SJSA1 (cell line): ENCODE results near the gene SACS. TPM values are rescaled to one million over a fixed set of nuclear protein-coding genes. Genes with fewer than 3 reads are reported as not detected.
A peak's percentile ranks its signal among the peaks of the same experiment; 100 is the strongest.
"Not testable (repeated sequence)": the region's sequence is repeated elsewhere in the genome, so short reads cannot be mapped to it uniquely, and the experiment has no call there.

Source experiments
- DNase-seq, 2 experiments: peaks; one replicate each; pipeline ENCODE4 v3.0.0-alpha.2; 2015 to 2020; ENCODE audit warnings: low spot score in 2 of 2, low read depth in 1 of 2
- H3K27ac ChIP-seq: fragments of 250-450 bp; sonication (Bioruptor Pico); 2 replicates; pipeline ENCODE4 v1.5.1; 2020; ENCODE audit warnings: mild to moderate bottlenecking, moderate library complexity
- H3K27me3 ChIP-seq: fragments of 250-450 bp; sonication (Bioruptor Pico); replicated peaks from 2 replicates; pipeline ENCODE4 v1.5.1; 2020; ENCODE audit warnings: mild to moderate bottlenecking, moderate library complexity
- H3K36me3 ChIP-seq: fragments of 250-450 bp; sonication (Bioruptor Pico); 2 replicates; pipeline ENCODE4 v1.5.1; 2020; ENCODE audit warnings: mild to moderate bottlenecking
- H3K4me1 ChIP-seq: fragments of 250-450 bp; sonication (Bioruptor Pico); replicated peaks from 2 replicates; pipeline ENCODE4 v1.6.1; 2021; ENCODE audit warnings: mild to moderate bottlenecking
- H3K4me3 ChIP-seq: fragments of 250-450 bp; sonication (Bioruptor Pico); 2 replicates; pipeline ENCODE4 v1.5.1; 2020; ENCODE audit warnings: mild to moderate bottlenecking
- H3K9me3 ChIP-seq: fragments of 250-450 bp; sonication (Bioruptor Pico); replicated peaks from 2 replicates; pipeline ENCODE4 v1.5.1; 2020; ENCODE audit warnings: mild to moderate bottlenecking
- total RNA-seq: library from RNA; depleted of rRNA; stranded (reverse); fragments of >200 nt; shearing (Covaris generic); gene quantifications from 2 replicates; pipeline ENCODE4 v1.2.3, GENCODE V29; 2014

SACS gene
- total RNA-seq, 1 experiment from 2014 or later = 24.2 TPM

DNA sequence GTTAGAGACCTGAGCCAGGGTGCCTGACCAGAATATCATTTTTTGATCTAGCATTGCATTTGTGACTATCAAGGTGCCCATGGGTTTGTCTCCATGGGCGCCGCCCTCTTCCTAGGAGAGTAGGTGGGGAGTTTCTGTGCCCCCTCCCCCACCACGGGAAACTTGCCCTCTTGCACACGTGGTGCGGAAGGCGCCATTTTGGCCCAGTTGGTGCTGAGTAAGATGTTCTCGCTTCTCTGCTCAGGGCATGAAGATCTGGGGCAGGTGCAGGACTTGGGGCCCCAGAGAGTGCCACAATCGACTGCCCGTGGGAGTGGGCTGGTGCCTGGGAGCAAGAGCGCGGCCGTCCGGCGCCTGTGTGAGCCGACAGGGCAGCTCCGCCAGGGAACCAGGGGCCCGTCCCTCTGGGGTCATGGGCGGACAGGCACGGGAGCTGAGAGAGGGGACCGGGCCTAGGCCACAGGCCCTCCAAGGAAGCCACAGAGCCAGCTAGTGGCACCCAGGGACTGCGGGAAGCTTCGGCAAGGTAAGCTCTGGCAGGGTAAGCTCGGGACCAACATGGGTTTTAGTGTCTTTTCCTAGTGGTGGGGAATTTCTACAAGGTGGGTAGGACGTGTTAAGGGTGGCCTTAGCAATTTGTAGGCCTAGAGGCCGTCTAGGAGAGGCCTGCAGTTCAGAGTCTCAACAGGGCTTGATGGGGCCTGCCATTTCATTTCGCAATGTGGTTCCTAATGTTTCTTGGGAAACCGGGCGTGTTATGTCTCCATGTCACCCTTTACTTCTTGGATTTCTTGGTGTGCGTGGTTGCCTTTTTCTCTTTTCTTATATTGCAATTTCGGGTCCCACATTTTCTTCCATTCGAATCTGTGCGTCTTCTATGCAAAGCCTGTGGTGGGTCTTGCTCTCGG is 14.5 kb downstream of the SACS start:
- Histone ChIP-seq H3K27ac (no peak overlapping the region), H3K9me3 (no peaks in the 10 kb centered on the region), H3K4me1 (no peaks in the 10 kb centered on the region), H3K27me3 (no peaks in the 10 kb centered on the region), H3K36me3 (no peaks in the 10 kb centered on the region), H3K4me3 (no peak overlapping the region)
- DNase-seq = no peak

DNA sequence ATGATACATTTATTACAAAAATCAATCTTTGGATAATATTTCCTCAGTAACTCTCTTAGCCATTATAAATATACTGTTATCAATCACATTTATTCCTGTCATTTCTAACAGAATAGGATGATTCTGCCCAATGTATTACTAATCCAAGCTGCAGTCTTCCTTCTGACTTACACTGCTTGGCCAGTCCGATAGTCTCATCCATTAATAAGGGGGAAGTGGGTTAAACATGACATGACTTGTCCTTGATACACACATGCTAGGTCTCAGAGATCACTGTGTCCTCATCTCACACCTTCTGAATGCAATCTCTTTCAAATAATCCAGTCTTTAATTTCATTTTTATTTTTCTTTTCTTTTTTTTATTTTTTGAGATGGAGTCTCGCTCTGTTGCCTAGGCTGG is 18.8 kb downstream of the SACS start:
- DNase-seq = no peak
- H3K36me3 ChIP-seq = no peaks in the 10 kb centered on the region
- no peaks in the 10 kb centered on the region for H3K27me3 ChIP-seq
- no peaks in the 10 kb centered on the region for H3K9me3 ChIP-seq
- no peak overlapping the region for H3K4me3 ChIP-seq
- no peak overlapping the region for H3K27ac ChIP-seq
- H3K4me1 ChIP-seq = no peaks in the 10 kb centered on the region

DNA sequence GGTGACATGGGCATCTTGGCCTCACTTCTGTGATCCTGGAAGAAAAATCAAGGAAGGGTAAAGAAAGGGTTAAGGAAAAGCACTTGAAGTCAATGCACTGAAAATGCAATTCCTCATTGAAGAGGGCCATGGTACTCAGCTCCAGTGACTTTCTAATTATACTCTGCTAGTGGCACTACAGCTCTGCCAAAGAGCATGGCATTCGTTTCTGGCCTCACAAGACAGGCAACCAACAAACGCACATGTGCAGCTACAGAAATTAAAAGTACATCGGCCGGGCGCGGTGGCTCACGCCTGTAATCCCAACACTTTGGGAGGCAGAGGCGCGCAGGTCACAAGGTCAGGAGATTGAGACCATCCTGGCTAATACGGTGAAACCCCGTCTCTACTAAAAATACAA is 21.8 kb downstream of the SACS start:
- no peak for DNase-seq
- Histone ChIP-seq H3K27me3 (no peaks in the 10 kb centered on the region), H3K4me1 (no peaks in the 10 kb centered on the region)

DNA sequence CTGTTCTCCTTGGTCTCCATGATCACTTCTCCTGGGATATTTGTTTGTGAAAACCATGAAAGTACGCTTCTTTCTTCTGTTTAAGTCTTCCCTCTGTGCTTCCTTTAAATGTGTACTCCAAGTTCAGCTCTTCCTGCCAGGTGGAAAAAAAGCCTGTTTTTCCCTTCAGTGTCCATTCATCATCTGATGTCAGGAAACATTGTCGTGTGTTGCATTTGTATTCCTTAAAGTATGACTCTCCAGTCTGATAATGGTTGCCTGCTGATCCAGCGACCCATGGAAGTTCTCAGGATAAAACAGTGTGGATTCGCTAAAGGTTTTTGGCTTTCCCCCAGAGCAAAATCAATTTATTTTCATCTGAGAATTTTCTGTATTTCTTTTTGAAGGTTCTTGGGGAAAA is 22.3 kb downstream of the SACS start:
- H3K4me1 ChIP-seq = no peaks in the 10 kb centered on the region
- no peaks in the 10 kb centered on the region for H3K27me3 ChIP-seq
- no peaks in the 10 kb centered on the region for H3K9me3 ChIP-seq
- DNase-seq = no peak
- H3K4me3 ChIP-seq = no peak overlapping the region
- no peaks in the 10 kb centered on the region for H3K36me3 ChIP-seq
- no peak overlapping the region for H3K27ac ChIP-seq

More for the DNA sequence above, 21.8 kb downstream of the SACS start:
- no peaks in the 10 kb centered on the region for H3K9me3 ChIP-seq
- no peak overlapping the region for H3K4me3 ChIP-seq
- H3K36me3 ChIP-seq = no peaks in the 10 kb centered on the region
- H3K27ac ChIP-seq = no peak overlapping the region

DNA sequence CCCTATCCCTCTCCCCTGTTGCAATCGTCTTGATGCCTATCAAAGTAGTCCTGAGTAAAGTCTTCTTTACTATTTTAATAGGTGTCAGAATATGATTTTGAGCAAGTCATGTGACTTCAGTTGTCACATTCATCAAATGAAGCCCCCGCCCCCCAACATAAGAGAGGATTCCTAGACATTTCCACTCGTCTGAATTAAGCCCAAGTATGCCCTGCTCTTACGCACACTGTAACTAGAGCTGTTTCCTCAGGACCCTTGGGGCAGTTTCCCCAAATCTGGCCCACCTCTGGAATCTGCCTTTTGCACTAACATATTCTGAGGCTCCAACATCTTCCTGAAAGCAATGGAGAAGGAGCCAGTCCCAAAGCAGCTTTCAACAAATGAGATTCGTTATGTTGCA is 25.5 kb downstream of the SACS start:
- Histone ChIP-seq H3K27ac (no peak overlapping the region), H3K4me1 (no peaks in the 10 kb centered on the region), H3K36me3 (no peaks in the 10 kb centered on the region), H3K4me3 (no peak overlapping the region), H3K9me3 (no peaks in the 10 kb centered on the region), H3K27me3 (no peaks in the 10 kb centered on the region)
- DNase-seq = no peak

DNA sequence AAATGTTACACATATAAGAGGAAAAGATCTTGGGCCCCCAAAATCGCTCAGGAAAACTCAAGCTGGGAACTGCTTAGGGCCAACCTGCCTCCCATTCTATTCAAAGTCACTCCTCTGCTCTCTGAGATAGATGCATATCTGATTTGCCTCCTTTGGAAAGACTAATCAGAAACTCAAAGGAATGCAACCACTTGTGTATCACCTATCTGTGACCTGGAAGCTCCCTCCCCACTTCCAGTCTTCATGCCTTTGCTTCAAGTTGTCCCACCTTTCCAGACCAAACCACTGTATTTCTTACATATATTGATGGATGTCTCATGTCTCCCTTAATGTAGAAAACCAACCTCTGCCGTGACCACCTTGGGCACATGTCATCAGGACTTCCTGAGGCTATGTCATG is 32.3 kb downstream of the SACS start:
- H3K9me3 ChIP-seq, DNase-seq, H3K4me1 ChIP-seq, H3K4me3 ChIP-seq, H3K27ac ChIP-seq, H3K27me3 ChIP-seq, H3K36me3 ChIP-seq: not testable (repeated sequence)

DNA sequence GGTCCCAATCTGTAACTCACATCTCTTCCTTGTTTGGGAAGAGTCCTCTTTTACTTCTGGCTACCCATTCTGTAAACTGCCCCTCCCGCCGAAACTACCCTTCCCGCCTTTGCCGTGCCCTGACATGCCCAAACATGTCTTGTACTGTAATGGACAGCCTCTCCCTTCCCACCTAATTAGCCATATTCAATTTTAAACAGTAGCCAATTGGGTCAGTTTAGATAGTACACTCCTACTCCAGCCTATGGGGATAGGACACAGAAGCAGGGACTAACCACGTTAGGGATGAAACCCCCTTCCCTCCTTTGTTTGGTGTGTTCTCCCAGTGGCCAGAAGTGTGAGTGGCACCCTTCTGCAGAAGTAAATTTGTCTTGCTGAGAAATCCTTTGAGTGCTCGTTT is 34.2 kb downstream of the SACS start:
- no peak for DNase-seq
- no peak overlapping the region for H3K27ac ChIP-seq
- no peaks in the 10 kb centered on the region for H3K36me3 ChIP-seq
- no peaks in the 10 kb centered on the region for H3K27me3 ChIP-seq
- H3K9me3 ChIP-seq = no peaks in the 10 kb centered on the region
- no peak overlapping the region for H3K4me3 ChIP-seq
- no peaks in the 10 kb centered on the region for H3K4me1 ChIP-seq

DNA sequence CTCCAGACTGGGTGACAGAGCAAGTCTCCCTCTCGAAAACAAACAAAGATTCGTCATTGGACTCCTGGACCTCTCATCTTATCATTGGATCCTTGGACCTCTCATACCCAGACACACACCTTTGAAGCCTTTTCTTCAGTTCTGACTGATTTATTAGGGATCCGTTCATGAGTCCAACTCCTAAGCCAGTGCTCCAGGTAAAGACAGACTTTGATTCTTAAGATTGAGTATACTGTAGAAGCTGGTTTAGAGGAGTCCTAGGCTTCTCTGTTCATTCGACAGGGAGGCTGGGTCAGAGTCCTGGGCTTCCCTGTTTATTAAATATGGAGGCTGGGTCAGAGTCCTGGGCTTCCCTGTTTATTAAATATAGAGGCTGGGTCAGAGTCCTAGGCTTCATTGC is 38.7 kb downstream of the SACS start:
- Histone ChIP-seq H3K27me3 (no peaks in the 10 kb centered on the region), H3K27ac (no peak overlapping the region), H3K36me3 (no peaks in the 10 kb centered on the region), H3K9me3 (no peaks in the 10 kb centered on the region), H3K4me1 (no peaks in the 10 kb centered on the region), H3K4me3 (no peak overlapping the region)
- no peak for DNase-seq

DNA sequence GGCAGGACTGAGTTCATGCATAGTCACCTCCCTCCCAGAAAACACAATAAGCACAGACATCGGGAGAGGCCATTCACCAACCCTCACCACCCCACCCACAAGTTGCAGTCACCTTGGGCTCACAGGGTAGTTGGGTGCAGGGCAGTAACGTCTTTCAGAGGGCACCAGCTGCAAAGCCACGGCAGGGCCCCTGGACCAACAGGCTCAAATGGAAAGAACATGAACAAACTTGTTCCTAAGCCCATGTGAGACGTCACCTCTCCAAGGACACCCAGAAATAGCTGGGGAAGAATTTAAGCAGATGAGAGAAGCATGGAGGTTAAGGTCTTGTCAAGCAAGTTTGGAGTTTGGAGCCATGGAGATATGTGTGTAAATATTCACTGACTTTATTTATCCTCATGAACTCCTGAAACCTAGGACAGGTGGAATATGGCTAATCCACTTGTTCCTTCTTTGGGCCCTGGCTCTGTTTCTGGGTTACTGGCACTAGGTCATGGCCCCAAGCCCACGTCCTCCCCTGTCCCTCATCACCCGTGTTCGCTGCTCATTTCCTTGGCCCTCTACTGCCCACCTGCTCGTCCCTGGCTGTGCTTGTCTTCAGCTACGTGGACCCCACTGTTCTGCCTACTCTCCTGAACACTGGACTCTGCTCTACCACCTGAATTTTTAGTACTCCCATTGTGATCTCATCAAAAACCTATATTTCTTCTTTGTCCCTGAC is 40.4 kb downstream of the SACS start:
- H3K27me3 ChIP-seq = no peaks in the 10 kb centered on the region
- H3K36me3 ChIP-seq = no peaks in the 10 kb centered on the region
- no peak for DNase-seq
- no peaks in the 10 kb centered on the region for H3K9me3 ChIP-seq
- no peak overlapping the region for H3K27ac ChIP-seq
- no peak overlapping the region for H3K4me3 ChIP-seq
- H3K4me1 ChIP-seq = no peaks in the 10 kb centered on the region

DNA sequence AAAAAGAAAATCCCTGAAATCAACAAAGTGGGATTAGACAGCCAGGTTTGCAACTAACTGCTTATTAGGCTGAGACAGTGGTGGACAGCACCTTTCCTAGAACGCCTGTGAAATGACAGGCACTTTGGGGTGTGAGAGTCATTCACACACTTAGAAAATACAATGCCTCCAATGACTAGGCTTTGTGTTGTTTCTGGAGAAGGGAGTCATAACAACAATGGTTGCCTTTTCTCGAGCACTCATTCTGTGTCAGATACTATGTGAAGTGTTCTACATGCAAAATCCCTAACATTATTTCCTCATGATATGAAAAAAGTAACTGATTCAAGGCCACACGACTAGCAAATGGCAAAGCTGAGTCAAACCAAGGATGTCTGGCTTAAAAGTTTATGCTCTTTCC is 41.2 kb downstream of the SACS start:
- Histone ChIP-seq H3K9me3 (no peaks in the 10 kb centered on the region), H3K27ac (no peak overlapping the region), H3K4me1 (no peaks in the 10 kb centered on the region), H3K4me3 (no peak overlapping the region), H3K36me3 (no peaks in the 10 kb centered on the region), H3K27me3 (no peaks in the 10 kb centered on the region)
- DNase-seq = no peak

DNA sequence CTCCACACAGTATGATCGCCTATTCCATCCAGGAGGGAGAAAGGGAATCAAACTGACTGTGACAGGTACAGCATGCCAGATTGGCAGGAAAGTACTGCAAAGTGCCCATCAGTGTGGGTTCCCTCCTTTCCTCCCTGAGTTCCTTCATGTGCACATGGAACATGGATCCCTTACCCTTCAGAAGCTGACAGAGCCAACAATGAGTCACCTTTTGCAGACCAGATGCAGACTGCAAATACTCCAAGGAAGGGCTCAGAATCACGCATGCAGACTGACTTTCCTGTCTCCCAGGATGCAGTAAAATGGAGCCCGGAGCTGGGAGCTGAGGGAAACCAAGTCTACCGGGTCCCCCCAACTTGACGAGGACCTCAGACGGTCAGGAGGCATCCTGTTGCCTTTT is 41.8 kb downstream of the SACS start:
- no peaks in the 10 kb centered on the region for H3K27me3 ChIP-seq
- H3K9me3 ChIP-seq = no peaks in the 10 kb centered on the region
- no peak overlapping the region for H3K4me3 ChIP-seq
- H3K27ac ChIP-seq = no peak overlapping the region
- no peaks in the 10 kb centered on the region for H3K36me3 ChIP-seq
- no peaks in the 10 kb centered on the region for H3K4me1 ChIP-seq
- no peak for DNase-seq

DNA sequence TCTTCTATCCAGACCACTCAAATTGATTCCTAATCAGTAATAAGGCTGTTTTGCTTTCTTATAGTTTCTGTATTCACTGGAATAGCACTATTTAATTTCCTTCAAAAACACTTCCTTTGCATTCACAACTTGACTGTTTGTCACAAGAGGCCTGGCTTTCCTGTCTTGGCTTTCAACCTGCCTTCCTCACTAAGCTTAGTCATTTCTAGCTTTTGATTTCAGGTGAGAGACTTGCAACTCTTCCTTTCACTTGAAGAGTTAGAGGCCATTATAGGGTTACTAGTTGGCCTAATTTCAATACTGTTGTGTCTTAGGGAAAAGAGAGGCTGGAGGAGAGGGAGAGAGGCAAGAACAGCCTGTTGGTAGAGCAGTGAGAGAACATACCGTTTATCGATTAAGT is 47.0 kb downstream of the SACS start:
- Histone ChIP-seq H3K4me3 (no peak overlapping the region), H3K27ac (no peak overlapping the region)

DNA sequence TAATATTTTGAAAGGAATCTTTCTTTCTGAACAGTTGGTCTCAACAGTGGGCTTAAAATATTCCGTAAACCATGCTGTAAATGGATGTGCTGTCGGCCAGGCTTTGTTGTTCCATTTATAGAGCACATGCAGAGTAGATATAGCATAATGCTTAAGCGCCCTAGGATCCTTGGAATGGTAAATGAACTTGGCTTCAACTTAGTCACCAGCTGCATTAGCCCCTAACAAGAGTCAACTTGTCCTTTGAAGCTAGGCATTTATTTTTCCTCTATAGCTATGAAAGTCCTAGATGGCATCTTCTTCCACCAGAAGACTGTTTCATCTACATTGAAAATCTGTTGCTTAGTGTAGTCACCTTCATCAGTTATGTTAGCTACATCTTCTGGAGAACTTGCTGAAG is 47.6 kb downstream of the SACS start:
- Histone ChIP-seq H3K9me3 (no peaks in the 10 kb centered on the region), H3K27me3 (no peaks in the 10 kb centered on the region), H3K4me1 (peaks cover 23% of the 10 kb centered on the region), H3K4me3 (no peak overlapping the region), H3K36me3 (no peaks in the 10 kb centered on the region), H3K27ac (no peak overlapping the region)
- no peak for DNase-seq

More for the DNA sequence above, 47.0 kb downstream of the SACS start:
- Histone ChIP-seq H3K27me3 (no peaks in the 10 kb centered on the region), H3K9me3 (no peaks in the 10 kb centered on the region), H3K36me3 (no peaks in the 10 kb centered on the region), H3K4me1 (peaks cover 18% of the 10 kb centered on the region)
- no peak for DNase-seq

DNA sequence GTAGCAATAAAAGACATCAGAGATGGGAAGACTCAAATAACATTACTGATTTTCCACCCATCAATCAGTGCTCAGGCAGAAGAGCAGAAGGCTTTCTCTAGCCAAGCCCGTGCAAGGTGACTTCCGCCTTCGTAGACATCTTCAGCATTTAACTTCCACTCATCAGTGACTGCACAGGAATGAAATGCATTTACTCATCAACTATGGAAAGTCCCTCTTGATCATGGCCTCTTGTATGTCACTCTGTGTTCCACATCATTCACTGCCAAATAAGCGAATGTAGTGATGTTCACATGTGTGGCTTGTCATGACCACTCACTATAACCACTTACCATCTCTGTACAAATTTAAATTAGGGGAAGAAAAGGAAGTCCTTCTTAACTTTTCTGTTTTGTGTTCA is 49.4 kb downstream of the SACS start:
- Histone ChIP-seq H3K9me3 (no peaks in the 10 kb centered on the region), H3K27me3 (no peaks in the 10 kb centered on the region), H3K27ac (peak overlapping the region; percentile 35), H3K36me3 (no peaks in the 10 kb centered on the region), H3K4me1 (peaks cover 42% of the 10 kb centered on the region), H3K4me3 (no peak overlapping the region)
- peak in 1 of 2 experiments; percentile 16 for DNase-seq
